Epithelial cell of esophagus (primary cell): ENCODE data around the gene HAUS2.

Source experiments
- DNase-seq: peaks from one replicate; pipeline ENCODE4 v3.0.0; 2010; ENCODE audit warnings: low read depth
- H3K4me3 ChIP-seq: 2 replicates; pipeline ENCODE4 v1.5.1; 2011; ENCODE audit warnings: mild to moderate bottlenecking, low read length, control low read depth
- TF ChIP-seq, protein P1 (sequence below): IDR thresholded peaks from 2 replicates; pipeline ENCODE4 v1.5.1; 2011; ENCODE audit warnings: low read depth, mild to moderate bottlenecking, low read length, control low read depth, inconsistent platforms; ENCODE audit not compliant: insufficient read depth; ENCODE audit errors: missing control alignments

HAUS2 gene

DNA sequence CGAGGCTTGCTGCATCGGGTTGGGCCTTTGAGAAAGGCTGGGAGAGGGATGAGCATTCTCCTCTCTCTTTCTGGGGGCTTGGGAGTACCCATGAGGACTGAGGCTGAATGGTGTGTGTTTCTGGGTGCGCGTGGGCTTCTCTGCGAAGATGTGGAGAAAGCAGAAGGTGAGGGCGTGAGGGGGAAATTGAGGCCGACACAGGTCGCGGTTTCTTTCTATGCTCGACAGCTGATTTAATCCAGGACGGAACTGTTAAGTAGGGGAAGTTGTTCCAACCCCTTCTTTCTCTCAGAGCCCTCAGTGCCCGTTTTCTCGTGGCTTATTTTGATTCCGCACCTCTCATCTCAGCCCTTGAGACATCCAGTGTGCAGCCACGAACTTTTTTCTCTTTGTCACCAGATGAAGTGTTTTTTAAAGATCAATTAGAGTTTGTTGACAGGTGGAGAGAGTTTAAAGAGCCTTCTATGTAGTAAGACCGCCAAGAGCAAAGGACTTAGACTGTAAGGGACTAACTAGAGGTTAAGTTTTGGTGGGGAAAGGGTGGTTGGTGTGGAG, 27.5 kb downstream of the HAUS2 start:
- peak overlapping the region; percentile 69 for H3K4me3 ChIP-seq
- no peak for DNase-seq
- TF ChIP-seq, protein P1, sequence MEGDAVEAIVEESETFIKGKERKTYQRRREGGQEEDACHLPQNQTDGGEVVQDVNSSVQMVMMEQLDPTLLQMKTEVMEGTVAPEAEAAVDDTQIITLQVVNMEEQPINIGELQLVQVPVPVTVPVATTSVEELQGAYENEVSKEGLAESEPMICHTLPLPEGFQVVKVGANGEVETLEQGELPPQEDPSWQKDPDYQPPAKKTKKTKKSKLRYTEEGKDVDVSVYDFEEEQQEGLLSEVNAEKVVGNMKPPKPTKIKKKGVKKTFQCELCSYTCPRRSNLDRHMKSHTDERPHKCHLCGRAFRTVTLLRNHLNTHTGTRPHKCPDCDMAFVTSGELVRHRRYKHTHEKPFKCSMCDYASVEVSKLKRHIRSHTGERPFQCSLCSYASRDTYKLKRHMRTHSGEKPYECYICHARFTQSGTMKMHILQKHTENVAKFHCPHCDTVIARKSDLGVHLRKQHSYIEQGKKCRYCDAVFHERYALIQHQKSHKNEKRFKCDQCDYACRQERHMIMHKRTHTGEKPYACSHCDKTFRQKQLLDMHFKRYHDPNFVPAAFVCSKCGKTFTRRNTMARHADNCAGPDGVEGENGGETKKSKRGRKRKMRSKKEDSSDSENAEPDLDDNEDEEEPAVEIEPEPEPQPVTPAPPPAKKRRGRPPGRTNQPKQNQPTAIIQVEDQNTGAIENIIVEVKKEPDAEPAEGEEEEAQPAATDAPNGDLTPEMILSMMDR = no peak

DNA sequence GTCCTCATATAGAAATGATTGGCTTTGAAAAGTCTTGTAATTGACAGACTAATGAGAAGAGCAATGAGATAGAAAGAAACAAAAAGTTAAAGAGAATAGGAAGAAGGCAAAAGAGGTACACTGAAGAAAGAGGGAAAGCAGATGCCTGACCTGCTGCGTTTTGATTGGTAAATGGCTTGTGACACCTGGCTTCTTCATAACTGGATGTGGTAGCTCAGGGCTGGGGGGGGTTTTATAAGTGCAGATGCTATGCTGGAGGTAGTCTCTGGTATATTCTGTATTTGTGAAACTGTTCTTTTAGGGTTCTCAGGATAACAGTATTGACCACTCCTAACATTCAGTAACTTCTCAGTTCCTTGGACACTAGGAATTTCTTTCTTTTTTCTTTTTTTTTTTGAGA, 28.1 kb downstream of the HAUS2 start:
- DNase-seq = no peak
- no peak overlapping the region for H3K4me3 ChIP-seq
- TF ChIP-seq, protein P1 = no peak

DNA sequence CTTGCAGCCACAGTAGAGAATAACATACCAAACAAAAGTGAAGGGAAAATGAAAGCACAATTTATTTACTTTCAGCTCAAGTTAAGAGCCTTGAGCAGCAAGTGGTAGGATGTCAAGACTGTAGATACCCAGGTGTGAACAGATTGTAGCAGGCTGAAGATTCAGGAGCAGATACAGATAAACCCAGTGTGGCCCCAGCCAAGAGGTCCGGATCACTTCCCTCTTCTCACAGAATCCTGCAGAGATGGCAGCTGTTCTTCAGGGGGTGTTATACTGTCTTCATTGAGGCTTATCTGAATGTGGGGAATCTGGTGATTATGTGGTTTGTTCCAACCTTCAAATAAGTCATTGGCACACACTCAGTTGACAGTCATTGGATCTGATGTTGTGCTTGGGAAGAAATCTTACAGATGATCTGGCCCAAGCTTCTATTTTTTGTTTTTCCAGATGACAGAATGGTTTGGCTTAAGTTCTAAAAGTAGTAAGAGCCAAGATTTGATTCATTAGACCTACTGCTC, 28.9 kb downstream of the HAUS2 start:
- no peak for DNase-seq
- TF ChIP-seq, protein P1 = no peak
- H3K4me3 ChIP-seq = no peak overlapping the region

DNA sequence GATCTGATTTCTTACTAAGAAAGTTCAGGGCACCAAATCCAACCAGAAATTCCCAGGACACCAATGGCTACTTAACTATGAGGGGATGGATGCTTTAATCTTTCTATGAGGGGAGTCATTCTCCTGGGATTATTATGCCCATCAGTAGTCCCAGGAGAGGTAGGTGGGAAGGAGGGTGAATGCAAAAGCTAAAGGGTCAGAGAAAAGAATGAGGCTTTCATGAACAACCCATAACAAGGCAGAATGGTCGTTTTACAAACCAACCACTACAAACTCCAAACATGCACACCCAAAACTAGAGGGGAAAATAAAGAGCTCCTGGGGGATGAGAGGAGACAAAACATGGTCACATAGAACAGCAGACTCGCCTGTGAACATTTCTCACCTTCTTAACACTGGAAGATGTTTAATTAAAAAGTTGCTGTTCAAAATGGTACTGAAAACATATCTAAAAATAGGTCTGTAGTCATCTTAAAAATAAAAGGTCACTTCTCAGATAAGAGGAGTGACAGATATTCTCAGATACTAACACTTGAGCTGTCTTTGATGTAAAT, 30.4 kb downstream of the HAUS2 start:
- TF ChIP-seq, protein P1 = no peak
- no peak overlapping the region for H3K4me3 ChIP-seq
- DNase-seq = no peak

DNA sequence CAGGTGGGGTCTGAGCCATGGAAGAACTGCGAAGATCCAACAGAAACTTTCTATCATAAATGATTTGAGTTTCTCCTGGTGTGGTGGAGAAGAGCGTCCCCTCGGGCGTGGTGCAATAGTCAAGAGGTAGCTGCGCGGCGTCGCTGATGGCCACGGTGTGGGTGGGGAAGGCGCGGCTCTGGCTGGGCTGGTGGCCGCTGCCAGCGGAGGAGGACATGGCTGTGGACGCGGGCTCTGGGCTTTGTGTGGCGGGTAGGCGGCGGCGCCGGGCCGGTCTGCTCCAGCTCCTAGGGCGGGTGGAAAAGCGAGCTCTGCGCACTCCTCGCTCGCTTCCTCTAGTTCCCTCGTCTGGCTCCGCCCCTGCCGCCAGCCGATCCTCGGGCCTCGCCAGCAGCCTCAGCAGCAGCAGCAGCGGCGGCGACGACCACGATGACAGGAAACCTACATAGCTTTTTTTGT, 32.7 kb downstream of the HAUS2 start:
- DNase-seq = peak; percentile 75
- TF ChIP-seq, protein P1 = no peak
- peak overlapping the region; percentile 41 for H3K4me3 ChIP-seq

DNA sequence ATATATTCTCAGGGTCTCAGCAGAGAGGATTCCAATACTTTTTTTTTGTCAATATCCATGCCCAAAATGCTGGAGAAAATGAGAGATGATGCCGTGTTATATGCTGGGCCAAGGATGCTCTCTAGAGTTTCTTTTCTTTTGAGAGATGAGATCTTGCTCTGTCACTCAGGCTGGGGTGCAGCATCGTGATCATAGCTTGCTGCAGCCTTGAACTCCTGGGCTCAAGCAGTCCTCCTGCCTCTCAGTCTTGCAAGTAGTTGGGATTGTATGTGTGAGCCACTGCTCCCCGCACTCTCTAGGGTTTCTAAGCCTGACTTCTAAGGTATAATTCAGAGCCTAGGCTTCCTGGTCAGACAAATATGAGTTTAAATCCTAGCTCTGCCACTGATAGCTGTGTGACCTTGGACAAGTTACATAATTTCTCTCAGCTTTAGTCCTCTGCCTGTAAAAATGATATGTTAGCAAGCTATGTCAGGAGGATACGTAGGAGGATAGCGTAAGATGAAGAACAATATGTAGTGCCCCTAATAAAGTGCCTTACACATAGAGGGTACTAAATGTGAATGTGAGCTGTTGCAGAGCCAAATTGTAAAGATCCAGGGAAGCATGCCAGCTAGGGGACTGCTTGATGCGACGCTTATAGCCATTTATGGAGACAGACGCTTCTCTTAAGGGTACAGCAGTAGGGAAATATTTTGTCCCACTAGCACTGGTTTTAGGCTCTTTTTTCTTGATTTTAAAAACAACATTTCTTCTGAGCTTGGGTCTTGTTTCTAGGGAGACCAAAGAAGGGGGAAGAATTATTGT, 34.1 kb downstream of the HAUS2 start:
- no peak for DNase-seq
- TF ChIP-seq, protein P1 = no peak
- no peak overlapping the region for H3K4me3 ChIP-seq
